Caco-2 (cell line): ENCODE results near the gene ZRANB1. TPM values are rescaled to one million over a fixed set of nuclear protein-coding genes. Genes with fewer than 3 reads are reported as not detected.

Source experiments
- BruUV-seq: library from RNA; stranded (reverse); fragments of 400-500 nt; replicated peaks from 2 replicates; lab custom pipeline; 2021; lab: Mats Ljungman, UMichigan
- CTCF ChIA-PET: fragments of 300-600 bp; sonication (Branson Sonifier 250); formaldehyde crosslinking; loops from one replicate; lab custom pipeline; 2022; ENCODE audit warnings: antibody characterized with exemption; lab: Charles Lee
- POLR2A ChIA-PET: fragments of 300-600 bp; sonication (Branson Sonifier 250); formaldehyde crosslinking; loops from one replicate; lab custom pipeline; 2022; ENCODE audit warnings: antibody characterized with exemption; lab: Charles Lee
- DNase-seq, 2 experiments: peaks; one replicate each; pipeline versions ENCODE4 v3.0.0 to v3.0.0-alpha.2; 2020 to 2022
- H3K27me3 ChIP-seq: replicated peaks from 2 replicates; pipeline ENCODE4 v1.6.0; 2011; ENCODE audit warnings: low read length; ENCODE audit not compliant: control insufficient read depth, insufficient read depth
- H3K36me3 ChIP-seq: 2 replicates; pipeline ENCODE4 v1.5.1; 2011; ENCODE audit warnings: low read length; ENCODE audit not compliant: control insufficient read depth, insufficient read depth
- H3K4me1 ChIP-seq: fragments of 250-450 bp; sonication (Bioruptor Pico); 2 replicates; pipeline ENCODE4 v1.5.1; 2020; ENCODE audit warnings: mild to moderate bottlenecking
- H3K4me3 ChIP-seq: 2 replicates; pipeline ENCODE4 v1.5.1; 2011; ENCODE audit warnings: low read depth, mild to moderate bottlenecking, control low read depth, low read length
- H3K9me3 ChIP-seq: fragments of 250-450 bp; sonication (Bioruptor Pico); 2 replicates; pipeline ENCODE4 v1.5.1; 2020; ENCODE audit warnings: mild to moderate bottlenecking, moderate library complexity
- H3K27ac Mint-ChIP-seq: one replicate; pipeline ENCODE4 v1.8.0; 2022; ENCODE audit warnings: mixed read lengths; ENCODE audit not compliant: unreplicated experiment
- H3K27me3 Mint-ChIP-seq: one replicate; pipeline ENCODE4 v1.8.0; 2022; ENCODE audit warnings: mixed read lengths; ENCODE audit not compliant: insufficient read depth, unreplicated experiment
- H3K36me3 Mint-ChIP-seq: one replicate; pipeline ENCODE4 v1.8.0; 2022; ENCODE audit warnings: mild to moderate bottlenecking, mixed read lengths; ENCODE audit not compliant: insufficient read depth, unreplicated experiment
- H3K4me1 Mint-ChIP-seq: one replicate; pipeline ENCODE4 v1.8.0; 2022; ENCODE audit warnings: low read depth, mixed read lengths; ENCODE audit not compliant: unreplicated experiment
- H3K4me3 Mint-ChIP-seq: one replicate; pipeline ENCODE4 v1.8.0; 2022; ENCODE audit warnings: mild to moderate bottlenecking, moderate library complexity, mixed read lengths; ENCODE audit not compliant: unreplicated experiment
- H3K9me3 Mint-ChIP-seq: one replicate; pipeline ENCODE4 v1.8.0; 2022; ENCODE audit warnings: mixed read lengths; ENCODE audit not compliant: unreplicated experiment
- intact Hi-C: fragments of 100-400 bp; cut with micrococcal nuclease; formaldehyde crosslinking; loops from one replicate; pipeline ENCODE4 v1.10.0; 2022; ENCODE audit not compliant: unreplicated experiment
- total RNA-seq: library from RNA; stranded (reverse); gene quantifications from 2 replicates; pipeline ENCODE4 v1.2.3, GENCODE V29; 2022
- TF ChIP-seq, protein P1 (sequence below), 2 experiments: fragments of 200-600 bp in 1 of 2; IDR thresholded peaks; 1 replicate in 1 of 2; 2 replicates in 1 of 2; pipeline versions ENCODE4 v1.5.1 to v1.8.0; 2011 to 2022; ENCODE audit warnings: antibody characterized with exemption in 1 of 2, control low read depth in 1 of 2, inconsistent platforms in 1 of 2, low read depth in 1 of 2, low read length in 1 of 2, mild to moderate bottlenecking in 1 of 2, moderate library complexity in 1 of 2; ENCODE audit not compliant: insufficient read depth in 1 of 2, severe bottlenecking in 1 of 2, unreplicated experiment in 1 of 2

ZRANB1 gene
- total RNA-seq, 1 experiment from 2014 or later: 24.6 TPM

DNA sequence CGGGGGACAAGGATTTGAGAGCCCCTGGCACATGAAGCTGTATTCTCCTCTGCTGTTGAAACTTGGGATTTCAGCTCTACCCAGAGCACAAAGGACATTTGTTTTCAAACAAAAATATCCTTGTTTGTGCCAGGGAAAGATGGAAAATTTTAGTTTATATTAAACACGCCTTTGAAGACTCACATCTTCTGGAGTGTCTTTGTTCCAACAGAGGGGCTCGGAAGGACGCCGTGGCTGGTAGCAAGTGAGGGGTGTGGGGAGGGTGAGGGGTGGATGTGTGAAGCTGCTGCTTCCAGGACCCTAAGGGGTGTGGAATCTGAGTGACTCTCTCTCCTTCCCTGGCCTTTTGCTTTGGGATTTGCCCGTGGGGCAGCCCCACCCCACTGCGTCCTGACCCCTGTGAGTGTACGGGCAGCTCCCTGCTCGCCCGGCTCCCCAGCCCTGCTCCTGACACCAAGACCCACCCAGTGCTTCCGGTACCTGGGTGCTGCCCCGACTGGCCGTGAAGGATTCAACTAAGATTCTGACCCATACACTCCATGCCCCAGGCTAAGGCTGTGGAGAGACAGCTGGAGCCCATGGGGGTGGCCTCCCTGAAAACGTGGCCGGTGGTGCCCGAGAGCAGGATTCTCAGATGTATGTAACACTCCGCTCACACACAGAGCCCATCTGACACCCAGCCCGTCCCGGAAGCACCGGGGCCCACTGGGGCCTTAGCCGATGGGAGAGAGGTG, 59.6 kb downstream of the ZRANB1 start:
- Histone ChIP-seq H3K9me3 (no peaks in the 10 kb centered on the region), H3K36me3 (peaks cover 4% of the 10 kb centered on the region), H3K27me3 (no peaks in the 10 kb centered on the region), H3K4me3 (no peak overlapping the region), H3K4me1 (no peaks in the 10 kb centered on the region)
- DNase-seq: peak in 1 of 2 experiments; percentile 23
- Mint-ChIP-seq H3K9me3 (no peaks in the 10 kb centered on the region), H3K4me3 (no peak overlapping the region), H3K4me1 (no peaks in the 10 kb centered on the region), H3K36me3 (peaks cover 70% of the 10 kb centered on the region), H3K27ac (no peak overlapping the region), H3K27me3 (no peaks in the 10 kb centered on the region)
- no TSS peak for BruUV-seq
- POLR2A ChIA-PET: no interaction called here
- CTCF ChIA-PET: no interaction called here
- intact Hi-C loops: no loop called here
- TF ChIP-seq, protein P1, sequence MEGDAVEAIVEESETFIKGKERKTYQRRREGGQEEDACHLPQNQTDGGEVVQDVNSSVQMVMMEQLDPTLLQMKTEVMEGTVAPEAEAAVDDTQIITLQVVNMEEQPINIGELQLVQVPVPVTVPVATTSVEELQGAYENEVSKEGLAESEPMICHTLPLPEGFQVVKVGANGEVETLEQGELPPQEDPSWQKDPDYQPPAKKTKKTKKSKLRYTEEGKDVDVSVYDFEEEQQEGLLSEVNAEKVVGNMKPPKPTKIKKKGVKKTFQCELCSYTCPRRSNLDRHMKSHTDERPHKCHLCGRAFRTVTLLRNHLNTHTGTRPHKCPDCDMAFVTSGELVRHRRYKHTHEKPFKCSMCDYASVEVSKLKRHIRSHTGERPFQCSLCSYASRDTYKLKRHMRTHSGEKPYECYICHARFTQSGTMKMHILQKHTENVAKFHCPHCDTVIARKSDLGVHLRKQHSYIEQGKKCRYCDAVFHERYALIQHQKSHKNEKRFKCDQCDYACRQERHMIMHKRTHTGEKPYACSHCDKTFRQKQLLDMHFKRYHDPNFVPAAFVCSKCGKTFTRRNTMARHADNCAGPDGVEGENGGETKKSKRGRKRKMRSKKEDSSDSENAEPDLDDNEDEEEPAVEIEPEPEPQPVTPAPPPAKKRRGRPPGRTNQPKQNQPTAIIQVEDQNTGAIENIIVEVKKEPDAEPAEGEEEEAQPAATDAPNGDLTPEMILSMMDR (IDR thresholded peaks at IDR 0.05; ENCODE audit: insufficient read depth in 1 of 2, low read depth in 1 of 2, low read length in 1 of 2, severe bottlenecking in 1 of 2, unreplicated experiment in 1 of 2): no peak

DNA sequence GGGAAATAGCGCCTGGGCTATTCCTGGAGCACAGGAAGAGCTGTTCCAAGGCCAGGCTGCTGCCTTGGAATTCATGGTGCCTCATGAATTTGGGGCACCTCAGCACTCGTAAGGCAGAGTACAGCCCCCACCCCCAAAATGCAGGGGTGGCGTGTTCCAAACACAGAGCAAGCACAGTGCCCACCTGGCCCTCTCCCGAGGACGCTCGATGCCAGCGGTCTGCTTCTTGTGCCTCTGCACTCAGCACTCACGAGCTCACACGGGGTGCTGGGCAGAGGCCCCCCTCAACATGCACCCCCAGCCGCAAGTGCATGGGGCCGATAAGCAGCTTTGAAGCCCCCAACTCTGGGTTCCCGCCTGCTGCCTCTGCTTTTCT, 60.1 kb downstream of the ZRANB1 start:
- intact Hi-C loops: no loop called here
- POLR2A ChIA-PET: no interaction called here
- no peaks in the 10 kb centered on the region for H3K4me1 Mint-ChIP-seq
- H3K4me3 ChIP-seq: no peak overlapping the region
- no peaks in the 10 kb centered on the region for H3K9me3 ChIP-seq
- peaks cover 70% of the 10 kb centered on the region for H3K36me3 Mint-ChIP-seq
- TF ChIP-seq, protein P1 (IDR thresholded peaks at IDR 0.05; ENCODE audit: insufficient read depth in 1 of 2, low read depth in 1 of 2, low read length in 1 of 2, severe bottlenecking in 1 of 2, unreplicated experiment in 1 of 2): no peak
- BruUV-seq: no TSS peak
- no peaks in the 10 kb centered on the region for H3K27me3 ChIP-seq
- H3K4me1 ChIP-seq: no peaks in the 10 kb centered on the region
- H3K4me3 Mint-ChIP-seq: no peak overlapping the region
- no peaks in the 10 kb centered on the region for H3K27me3 Mint-ChIP-seq
- DNase-seq: peak in 1 of 2 experiments; percentile 15
- no peak overlapping the region for H3K27ac Mint-ChIP-seq
- peaks cover 4% of the 10 kb centered on the region for H3K36me3 ChIP-seq
- no peaks in the 10 kb centered on the region for H3K9me3 Mint-ChIP-seq
- CTCF ChIA-PET: no interaction called here

DNA sequence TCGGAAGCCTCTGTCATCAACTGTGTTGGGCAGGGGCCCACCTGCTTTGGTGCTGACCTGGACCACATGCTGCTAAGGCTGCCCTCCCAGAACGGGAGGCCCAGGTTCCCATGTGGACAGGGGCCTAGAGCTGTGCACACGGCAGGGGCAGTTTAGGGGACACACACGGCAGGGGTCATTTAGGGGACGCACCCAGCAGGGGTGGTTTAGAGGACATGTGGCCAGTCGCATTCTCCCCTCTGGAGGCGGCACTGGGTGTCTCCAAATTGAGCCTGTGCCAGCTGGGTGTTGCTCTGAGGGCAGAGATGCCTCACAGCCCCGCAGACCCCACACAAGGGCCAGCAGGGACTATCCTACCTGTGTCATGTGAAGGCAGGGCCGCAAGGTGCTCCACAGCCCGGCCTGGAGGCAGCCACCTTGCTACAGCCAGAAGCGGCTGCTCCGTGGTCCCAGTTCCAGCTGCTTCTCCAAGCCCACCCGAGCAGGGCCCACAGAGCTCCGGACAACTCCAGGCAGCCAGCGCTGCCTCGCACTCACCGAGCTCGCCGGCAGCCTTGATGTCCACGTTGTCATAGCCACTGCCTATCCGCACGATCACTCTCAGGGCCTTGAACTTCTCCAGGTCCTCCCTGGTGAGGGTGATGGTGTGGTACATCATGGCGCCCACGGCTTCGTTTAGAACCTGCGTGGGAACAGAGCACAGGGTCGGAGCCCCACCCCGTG, 60.7 kb downstream of the ZRANB1 start:
- Mint-ChIP-seq H3K4me3 (no peak overlapping the region), H3K9me3 (no peaks in the 10 kb centered on the region), H3K4me1 (no peaks in the 10 kb centered on the region), H3K27me3 (no peaks in the 10 kb centered on the region), H3K27ac (no peak overlapping the region), H3K36me3 (peaks cover 67% of the 10 kb centered on the region)
- H3K9me3 ChIP-seq: no peaks in the 10 kb centered on the region
- H3K36me3 ChIP-seq: peaks cover 2% of the 10 kb centered on the region
- TF ChIP-seq, protein P1 (IDR thresholded peaks at IDR 0.05; ENCODE audit: insufficient read depth in 1 of 2, low read depth in 1 of 2, low read length in 1 of 2, severe bottlenecking in 1 of 2, unreplicated experiment in 1 of 2): no peak
- intact Hi-C loops: no loop called here
- no peaks in the 10 kb centered on the region for H3K4me1 ChIP-seq
- ChIA-PET POLR2A (no interaction called here), CTCF (interaction anchor here (0.6 kb wide), 1 partner anchor 440 kb away, joined by 3 read pairs; no protein-coding TSS in a partner anchor)
- H3K4me3 ChIP-seq: no peak overlapping the region
- DNase-seq: peak in 1 of 2 experiments; percentile 33
- BruUV-seq: no TSS peak
- no peaks in the 10 kb centered on the region for H3K27me3 ChIP-seq
